GM23248 (cell line): ENCODE measurements around the gene CARMIL1. TPM values are rescaled to one million over a fixed set of nuclear protein-coding genes. Genes with fewer than 3 reads are reported as not detected.

Source experiments
- DNase-seq: peaks from one replicate; pipeline ENCODE4 v3.0.0-alpha.2; 2015
- H2AFZ ChIP-seq: fragments of 200-600 bp; sonication (generic); 2 replicates; pipeline ENCODE4 v1.6.1; 2016; ENCODE audit warnings: antibody characterized with exemption
- H3F3A ChIP-seq: fragments of 200-600 bp; sonication (generic); 2 replicates; pipeline ENCODE4 v1.6.1; 2016; ENCODE audit warnings: mild to moderate bottlenecking, antibody characterized with exemption, mixed run types; ENCODE audit not compliant: insufficient read depth
- H3K27ac ChIP-seq: fragments of 200-600 bp; sonication (generic); 2 replicates; pipeline ENCODE4 v1.5.1; 2016; ENCODE audit warnings: mild to moderate bottlenecking
- H3K27me3 ChIP-seq: fragments of 200-600 bp; sonication (generic); replicated peaks from 2 replicates; pipeline ENCODE4 v1.6.1; 2016; ENCODE audit warnings: mild to moderate bottlenecking; ENCODE audit not compliant: insufficient read depth
- H3K36me3 ChIP-seq: fragments of 200-600 bp; sonication (generic); 2 replicates; pipeline ENCODE4 v1.6.1; 2016; ENCODE audit warnings: low read depth, mild to moderate bottlenecking
- H3K4me1 ChIP-seq: fragments of 200-600 bp; sonication (generic); 2 replicates; pipeline ENCODE4 v1.6.1; 2016; ENCODE audit warnings: mild to moderate bottlenecking; ENCODE audit not compliant: insufficient read depth
- H3K4me2 ChIP-seq: fragments of 200-600 bp; sonication (generic); one replicate; pipeline ENCODE4 v1.6.1; 2016; ENCODE audit warnings: mild to moderate bottlenecking; ENCODE audit not compliant: unreplicated experiment
- H3K4me3 ChIP-seq: fragments of 200-600 bp; sonication (generic); 2 replicates; pipeline ENCODE4 v1.5.1; 2016; ENCODE audit warnings: mild to moderate bottlenecking
- H3K79me2 ChIP-seq: fragments of 200-600 bp; sonication (generic); 2 replicates; pipeline ENCODE4 v1.6.1; 2016; ENCODE audit warnings: mild to moderate bottlenecking; ENCODE audit not compliant: insufficient read depth
- H3K9ac ChIP-seq: fragments of 200-600 bp; sonication (generic); 2 replicates; pipeline ENCODE4 v1.6.1; 2016; ENCODE audit warnings: mild to moderate bottlenecking
- H3K9me2 ChIP-seq: fragments of 200-600 bp; sonication (generic); 2 replicates; pipeline ENCODE4 v1.6.1; 2016; ENCODE audit warnings: mixed run types, mild to moderate bottlenecking, moderate library complexity; ENCODE audit not compliant: insufficient read depth
- H3K9me3 ChIP-seq: fragments of 200-600 bp; sonication (generic); one replicate; pipeline ENCODE4 v1.6.1; 2017; ENCODE audit warnings: low read depth
- H4K20me1 ChIP-seq: fragments of 200-600 bp; sonication (generic); 2 replicates; pipeline ENCODE4 v1.6.0; 2016; ENCODE audit not compliant: insufficient read depth
- EZH2 ChIP-seq: fragments of 200-600 bp; sonication (generic); IDR thresholded peaks from 2 replicates; pipeline ENCODE4 v1.6.1; 2018; ENCODE audit warnings: antibody characterized with exemption, mild to moderate bottlenecking; ENCODE audit not compliant: insufficient read depth, poor library complexity, severe bottlenecking
- EZH2phosphoT487 ChIP-seq: fragments of 200-600 bp; sonication (generic); IDR thresholded peaks from 2 replicates; pipeline ENCODE4 v1.6.1; 2018; ENCODE audit warnings: antibody characterized with exemption, moderate library complexity, mild to moderate bottlenecking, low read depth; ENCODE audit not compliant: insufficient read depth
- WGBS, 2 experiments: methylation state at CpG; one replicate each; pipeline ENCODE4 v1.1.6; 2015 to 2017; ENCODE audit warnings: low lambda C conversion rate in 2 of 2, low coverage in 1 of 2; ENCODE audit errors: missing lambda C conversion rate in 2 of 2; 5-methylcytosine and 5-hydroxymethylcytosine counted together
- in situ Hi-C: fragments of 300-500 bp; cut with MboI; formaldehyde crosslinking; loops from 2 replicates; pipeline ENCODE4 v1.15.0; 2020
- polyA plus RNA-seq: library from polyadenylated mRNA; unstranded; fragments of >200 nt; fragmentation: Nextera tagmentation; extraction: Ambion mirVana; gene quantifications from 2 replicates; pipeline ENCODE4 v1.2.1, GENCODE V29; 2016
- small RNA-seq: library from RNA; depleted of rRNA; stranded (forward); fragments of <200 nt; gene quantifications from one replicate; pipeline ENCODE3, GENCODE V24; 2014; ENCODE audit warnings: low read depth, low replicate concordance
- total RNA-seq: library from RNA; depleted of rRNA; stranded (reverse); fragments of >200 nt; shearing (Covaris generic); gene quantifications from 2 replicates; pipeline ENCODE4 v1.2.3, GENCODE V29; 2014

The CARMIL1 gene
- total and polyA plus RNA-seq, 2 experiments from 2014 or later, result 10.9 to 11.0 TPM

DNA sequence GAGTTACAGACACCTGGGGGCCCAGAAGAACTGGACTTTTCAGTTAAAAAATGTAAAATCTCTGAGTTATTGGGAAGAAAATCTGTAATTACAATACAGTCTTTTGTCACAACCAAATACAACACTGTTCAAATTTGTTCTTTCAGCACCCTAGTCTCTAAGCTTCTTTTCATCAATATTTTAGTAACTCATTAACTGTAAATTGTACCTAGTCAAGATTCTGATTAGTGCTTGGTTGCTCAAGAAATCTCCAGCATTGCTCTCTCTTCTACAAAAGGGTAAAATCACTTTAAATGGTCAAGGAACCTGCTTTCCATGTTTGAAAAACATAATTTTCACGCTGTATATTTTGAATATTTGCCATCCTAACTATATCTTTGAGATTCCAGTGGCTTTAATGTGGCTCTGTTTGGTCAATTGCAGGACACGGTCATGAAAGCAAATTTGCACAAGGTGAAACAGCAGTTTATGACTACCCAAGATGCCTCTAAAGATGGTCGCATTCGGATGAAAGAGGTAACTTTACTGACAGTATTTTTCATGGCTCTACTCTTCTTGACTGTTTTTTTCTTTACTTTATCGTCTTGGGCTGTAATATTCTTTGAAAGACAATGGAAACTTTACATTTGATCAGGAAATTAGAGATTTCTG is 382.1 kb downstream of the CARMIL1 start:
- H3K9me2 ChIP-seq, result no peaks in the 10 kb centered on the region
- in situ Hi-C loops, result no loop called here
- H3F3A ChIP-seq, result no peaks in the 10 kb centered on the region
- no peak for DNase-seq
- no peak overlapping the region for H3K9ac ChIP-seq
- H3K79me2 ChIP-seq, result no peaks in the 10 kb centered on the region
- no peak overlapping the region for H3K27ac ChIP-seq
- no peaks in the 10 kb centered on the region for H3K36me3 ChIP-seq
- H3K27me3 ChIP-seq, result no peaks in the 10 kb centered on the region
- TF ChIP-seq EZH2phosphoT487 (no peak), EZH2 (no peak)
- no peak overlapping the region for H3K4me3 ChIP-seq
- no peaks in the 10 kb centered on the region for H3K4me1 ChIP-seq
- no peak overlapping the region for H3K4me2 ChIP-seq
- H3K9me3 ChIP-seq, result no peaks in the 10 kb centered on the region
- H4K20me1 ChIP-seq, result no peaks in the 10 kb centered on the region
- no peak overlapping the region for H2AFZ ChIP-seq
- WGBS, 2 experiments, result 26% methylated on average over 5 of the region's 5 CpGs

DNA sequence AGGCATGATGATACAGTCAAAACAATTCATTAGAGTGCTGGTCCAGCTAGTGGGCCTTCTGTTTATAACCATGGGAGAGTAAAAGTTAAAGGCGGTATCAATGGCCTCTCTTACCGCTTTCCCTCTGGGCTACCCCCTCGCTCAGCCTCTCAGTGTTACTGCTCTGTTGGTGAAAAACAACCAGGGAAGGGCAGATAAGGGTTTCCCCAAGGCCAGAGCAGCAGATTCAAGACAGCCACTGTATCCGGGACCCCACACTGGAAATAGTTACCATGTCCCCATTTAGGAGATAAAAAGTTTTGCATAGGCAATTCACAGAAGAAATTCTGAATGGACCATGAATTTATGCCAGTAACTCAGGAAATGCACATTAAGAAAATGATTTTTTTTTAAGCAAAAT is 386.3 kb downstream of the CARMIL1 start:
- DNase-seq, result no peak
- Histone ChIP-seq H3K4me3 (no peak overlapping the region), H3K79me2 (no peaks in the 10 kb centered on the region), H3K9me3 (no peaks in the 10 kb centered on the region), H3K4me1 (no peaks in the 10 kb centered on the region), H3F3A (no peaks in the 10 kb centered on the region), H3K4me2 (no peak overlapping the region), H2AFZ (no peak overlapping the region), H3K36me3 (no peaks in the 10 kb centered on the region), H3K9ac (no peak overlapping the region), H3K9me2 (no peaks in the 10 kb centered on the region), H4K20me1 (no peaks in the 10 kb centered on the region), H3K27me3 (peaks cover 2% of the 10 kb centered on the region; the same call in 1 of the 2 replicates), H3K27ac (no peak overlapping the region)
- TF ChIP-seq EZH2 (no peak), EZH2phosphoT487 (no peak)
- in situ Hi-C loops, result no loop called here
- WGBS, 2 experiments, result 67 to 75% methylated on average over 4 of the region's 4 CpGs

DNA sequence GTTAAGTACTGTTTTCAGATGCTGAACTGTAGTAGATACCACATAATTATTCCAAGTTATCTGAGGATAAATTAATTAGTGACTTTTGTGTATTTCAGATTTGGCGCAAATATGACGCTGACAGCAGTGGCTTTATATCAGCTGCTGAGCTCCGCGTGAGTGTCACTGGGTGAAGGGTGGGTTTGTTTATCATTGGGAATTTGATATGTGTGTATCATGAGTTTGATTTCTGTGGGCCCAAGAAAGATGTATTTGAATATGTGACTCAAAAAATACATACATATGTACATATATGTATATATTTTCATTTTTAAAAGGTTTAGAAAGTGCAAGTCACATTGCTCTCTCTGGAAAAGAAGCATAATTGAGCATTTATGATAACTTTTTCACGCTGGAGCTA is 390.2 kb downstream of the CARMIL1 start:
- Histone ChIP-seq H3K27ac (no peak overlapping the region), H3K9ac (no peak overlapping the region), H3K9me3 (no peaks in the 10 kb centered on the region), H3K79me2 (no peaks in the 10 kb centered on the region), H2AFZ (no peak overlapping the region), H3K27me3 (peaks cover 2% of the 10 kb centered on the region; the same call in 1 of the 2 replicates), H3F3A (no peaks in the 10 kb centered on the region), H3K4me3 (no peak overlapping the region), H3K4me2 (no peak overlapping the region), H3K9me2 (no peaks in the 10 kb centered on the region), H3K36me3 (no peaks in the 10 kb centered on the region), H3K4me1 (no peaks in the 10 kb centered on the region), H4K20me1 (no peaks in the 10 kb centered on the region)
- TF ChIP-seq EZH2phosphoT487, result no peak
- no peak for TF ChIP-seq EZH2
- WGBS, 2 experiments, result 69 to 70% methylated on average over 5 of the region's 5 CpGs
- no peak for DNase-seq
- in situ Hi-C loops, result no loop called here

Small RNAs within 50 kb of the gene (small RNA-seq; reads per million reads assigned to genes)
- gene RF00019, result not detected
- gene RNU6-987P, result not detected
